ENCODE results near the gene TSPOAP1. TPM values are rescaled to one million over a fixed set of nuclear protein-coding genes. Genes with fewer than 3 reads are reported as not detected.
"Not testable (repeated sequence)": the region's sequence is repeated elsewhere in the genome, so short reads cannot be mapped to it uniquely, and the experiment has no call there.

TSPOAP1 gene
- total RNA-seq, 1 donor from 2014 or later = not detected

DNA sequence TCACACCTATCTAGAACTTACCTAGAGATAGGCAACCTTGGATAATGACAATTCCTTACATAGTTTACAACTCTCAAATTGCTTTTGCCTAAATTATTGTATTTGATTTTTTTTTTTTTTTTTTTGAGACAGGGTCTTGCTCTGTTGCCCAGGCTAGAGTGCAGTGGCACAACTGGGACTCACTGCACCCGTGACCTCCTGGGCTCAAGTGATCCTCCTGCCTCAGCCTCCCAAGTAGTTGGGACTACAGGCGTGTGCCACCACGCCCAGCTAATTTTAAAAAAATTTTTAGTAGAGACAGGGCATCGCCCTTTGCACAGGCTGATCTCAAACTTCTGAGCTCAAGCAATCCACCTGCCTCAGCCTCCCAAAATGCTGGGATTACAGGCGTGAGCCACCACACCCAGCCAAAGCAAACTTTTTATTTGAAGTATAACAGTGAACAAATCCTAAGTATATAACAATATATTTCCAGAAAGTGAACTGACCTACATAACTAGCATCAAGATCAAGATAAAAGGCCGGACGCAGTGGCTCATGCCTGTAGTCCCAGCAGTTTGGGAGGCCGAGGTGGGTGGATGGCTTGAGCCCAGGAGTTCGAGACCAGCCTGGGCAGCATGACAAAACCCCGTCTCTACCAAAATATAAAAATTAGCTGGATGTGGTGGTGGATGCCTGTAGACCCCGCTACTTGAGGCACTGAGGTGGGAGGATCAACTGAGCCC is 12.7 kb upstream of the TSPOAP1 start:
- DNase-seq (ENCODE audit: low read depth, low spot score) = not testable (repeated sequence)

DNA sequence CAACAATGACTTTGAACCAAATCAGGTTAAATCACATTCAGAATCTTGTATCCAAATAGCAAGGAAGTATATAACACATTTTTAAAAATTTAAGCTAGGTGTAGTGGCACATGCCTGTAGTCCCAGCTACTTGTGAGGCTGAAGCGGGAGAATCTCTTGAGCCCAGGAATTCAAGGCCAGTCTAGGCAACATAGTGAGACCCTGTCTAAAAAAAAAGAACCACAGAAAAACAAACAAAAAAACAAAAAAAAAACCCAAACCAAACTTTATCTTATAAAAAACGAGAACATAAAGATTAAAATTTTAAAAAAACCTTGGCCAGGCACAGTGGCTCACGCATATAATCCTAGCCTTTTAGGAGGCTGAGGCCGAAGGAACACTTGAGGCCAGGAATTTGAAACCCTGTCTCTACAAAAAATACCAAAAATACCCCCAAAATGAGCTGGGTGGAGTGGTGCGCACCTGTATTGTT is 11.8 kb upstream of the TSPOAP1 start:
- no peak for DNase-seq (ENCODE audit: low read depth, low spot score)

GRCh38 chr17:58339755-58340404 is 11.3 kb upstream of the TSPOAP1 start:
- DNase-seq (ENCODE audit: low read depth, low spot score) = no peak

- DNase-seq (ENCODE audit: low read depth, low spot score) = no peak
These were observed 10.5 kb upstream of the TSPOAP1 start for GRCh38 chr17:58338841-58339754.

DNA sequence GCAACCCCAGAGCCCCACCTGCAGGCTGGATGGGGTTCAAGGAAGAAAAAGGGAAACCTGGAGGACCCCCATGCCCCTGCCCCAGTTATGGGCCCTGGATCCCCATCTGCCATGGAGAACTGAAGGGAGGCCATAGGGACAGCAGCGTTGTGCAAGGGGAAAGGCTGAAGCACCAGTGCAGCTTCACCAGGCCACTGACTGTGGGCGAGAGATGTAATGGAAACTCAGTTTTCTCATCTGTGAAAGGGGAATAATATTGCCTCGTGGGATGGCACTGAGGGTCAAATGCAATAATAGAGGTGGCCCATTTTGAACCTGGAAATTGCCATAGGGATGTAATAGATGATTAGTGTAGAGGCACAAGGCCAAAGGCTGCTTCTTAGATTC is 9.9 kb upstream of the TSPOAP1 start:
- DNase-seq (ENCODE audit: low read depth, low spot score) = no peak

- DNase-seq (ENCODE audit: low read depth, low spot score) = no peak
These were observed 9.2 kb upstream of the TSPOAP1 start for GRCh38 chr17:58337600-58338453.

DNA sequence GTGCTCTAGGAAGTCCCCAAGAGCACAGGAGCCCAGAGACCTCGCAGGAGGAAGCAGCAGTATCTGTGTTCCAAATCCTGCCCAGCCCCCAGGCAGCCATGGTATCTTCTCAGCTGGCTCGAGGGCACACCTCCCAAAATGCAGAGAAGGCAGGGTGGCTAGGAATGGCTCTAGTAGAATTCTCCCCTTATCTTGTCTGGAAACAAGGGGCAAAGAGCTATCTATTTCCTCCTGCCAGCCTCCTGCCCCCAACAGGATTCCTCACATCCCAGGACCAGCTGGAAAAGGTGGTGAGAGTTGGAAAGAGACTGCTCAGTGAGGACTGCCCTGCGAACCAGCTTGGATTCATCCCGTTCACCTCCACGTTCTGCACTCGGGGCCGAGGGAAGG is 8.6 kb upstream of the TSPOAP1 start:
- DNase-seq (ENCODE audit: low read depth, low spot score) = no peak

DNA sequence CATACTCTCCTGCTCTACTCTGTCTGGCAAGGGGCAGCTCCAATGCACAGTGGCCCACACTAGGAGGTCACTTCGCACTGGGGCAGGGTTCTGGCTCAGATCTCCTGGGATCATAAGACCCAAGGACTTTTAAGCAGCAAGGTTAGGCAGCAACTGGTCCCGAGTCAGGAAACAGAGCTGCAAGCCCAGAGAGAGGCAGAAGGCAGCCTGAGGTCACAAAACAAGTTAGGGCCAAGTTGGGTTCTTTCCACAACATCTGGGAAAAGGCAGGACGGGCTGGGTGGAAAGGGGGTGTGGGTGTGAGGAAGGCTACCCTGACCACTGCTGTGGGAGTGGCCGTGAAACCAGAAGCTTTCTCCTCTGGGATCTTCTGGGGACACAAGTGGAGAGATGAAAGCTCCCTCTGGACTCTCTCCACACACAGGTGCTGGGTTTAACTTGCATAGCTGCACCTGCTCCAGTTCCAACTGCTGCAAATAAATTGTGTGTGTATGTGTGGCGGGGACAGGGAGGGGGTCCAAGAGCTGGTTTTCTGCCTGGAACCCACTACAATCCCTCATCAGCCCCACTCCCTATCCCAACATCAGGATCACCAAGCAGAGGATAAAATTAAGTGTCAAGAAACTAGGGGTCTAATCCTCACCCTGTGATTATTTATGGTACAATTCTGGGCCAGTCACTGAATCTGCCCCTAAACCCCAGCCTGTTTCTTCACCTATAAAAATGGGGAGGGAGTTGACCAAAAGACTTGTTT is 8.0 kb upstream of the TSPOAP1 start:
- no peak for DNase-seq (ENCODE audit: low read depth, low spot score)

- DNase-seq (ENCODE audit: low read depth, low spot score) = no peak
These were observed 7.3 kb upstream of the TSPOAP1 start for GRCh38 chr17:58335779-58336455.

- DNase-seq (ENCODE audit: low read depth, low spot score) = no peak
These were observed 6.6 kb upstream of the TSPOAP1 start for GRCh38 chr17:58335061-58335731.

DNA sequence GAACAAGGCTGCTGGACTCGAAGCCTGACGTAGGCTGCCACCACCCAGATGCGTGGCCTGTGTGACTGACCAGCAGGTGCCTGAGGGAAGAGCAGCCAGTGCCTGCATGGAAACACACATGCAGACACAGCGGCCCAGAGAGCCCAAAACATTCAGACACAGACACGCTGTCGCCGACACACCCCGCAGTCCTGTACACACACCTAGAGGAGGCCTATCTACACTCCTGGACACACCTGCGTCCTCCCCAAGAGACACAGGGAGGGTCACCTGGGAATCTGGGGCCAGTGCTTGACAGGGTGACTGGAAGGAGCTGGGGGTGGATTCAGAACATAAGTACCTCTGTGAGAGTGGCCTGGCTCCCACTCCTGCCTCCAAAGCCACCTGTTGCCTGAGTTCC is 6.1 kb upstream of the TSPOAP1 start:
- DNase-seq (ENCODE audit: low read depth, low spot score) = no peak

- DNase-seq (ENCODE audit: low read depth, low spot score) = no peak
These were observed 5.7 kb upstream of the TSPOAP1 start for GRCh38 chr17:58334256-58334655.

- no peak for DNase-seq (ENCODE audit: low read depth, low spot score)
These were observed 5.2 kb upstream of the TSPOAP1 start for GRCh38 chr17:58333736-58334207.

DNA sequence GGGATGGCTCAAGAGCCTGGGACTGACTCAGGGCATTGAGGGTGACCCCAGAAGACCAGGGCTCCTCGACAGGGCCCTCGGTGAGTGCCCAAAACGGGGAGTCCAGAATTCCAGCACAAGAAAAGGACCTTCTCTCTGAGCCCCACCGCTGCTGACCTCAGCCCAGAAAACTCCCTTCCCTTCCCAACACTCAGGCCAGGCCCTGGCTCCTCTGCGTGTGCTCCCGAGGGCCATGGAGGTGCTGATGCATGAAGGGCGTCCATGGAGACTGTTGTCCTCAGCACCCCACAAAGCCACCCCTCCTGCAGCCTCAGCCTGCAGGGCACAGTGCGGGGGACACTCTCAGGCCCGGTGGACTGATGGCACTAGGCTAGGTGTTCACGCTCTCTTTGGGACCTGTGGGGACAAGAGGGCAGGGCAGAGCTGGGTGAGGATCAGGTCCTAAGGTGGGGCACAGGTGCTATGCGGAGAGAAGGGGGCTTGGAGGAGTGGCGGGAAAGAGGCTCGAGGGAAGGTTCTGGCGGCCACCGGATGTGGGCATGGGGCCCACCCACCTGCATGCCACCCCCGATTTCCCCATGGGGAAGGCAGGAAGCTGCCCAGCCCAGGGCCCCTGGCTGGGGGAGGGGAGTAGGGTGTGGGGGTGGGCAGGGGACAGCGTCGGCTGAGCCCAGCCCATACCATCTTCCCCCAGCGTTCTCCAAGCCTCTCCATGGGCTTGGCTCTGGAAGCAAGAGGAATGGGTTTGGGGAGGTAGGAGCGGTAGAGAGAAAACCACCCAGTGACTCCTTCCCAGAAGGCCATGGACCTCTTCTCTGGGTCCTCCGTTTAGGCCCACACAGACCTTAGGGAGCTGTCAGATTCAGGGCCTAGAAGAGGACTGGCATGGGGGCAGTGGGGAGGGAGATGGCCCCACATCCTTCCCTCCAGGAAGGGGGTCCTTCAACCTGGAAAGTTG is 4.5 kb upstream of the TSPOAP1 start:
- no peak for DNase-seq (ENCODE audit: low read depth, low spot score)

- no peak for DNase-seq (ENCODE audit: low read depth, low spot score)
These were observed 3.5 kb upstream of the TSPOAP1 start for GRCh38 chr17:58331815-58332777.

GRCh38 chr17:58330997-58331814 is 2.6 kb upstream of the TSPOAP1 start:
- no peak for DNase-seq (ENCODE audit: low read depth, low spot score)
